ENCODE results near the gene CEP112.

DNA sequence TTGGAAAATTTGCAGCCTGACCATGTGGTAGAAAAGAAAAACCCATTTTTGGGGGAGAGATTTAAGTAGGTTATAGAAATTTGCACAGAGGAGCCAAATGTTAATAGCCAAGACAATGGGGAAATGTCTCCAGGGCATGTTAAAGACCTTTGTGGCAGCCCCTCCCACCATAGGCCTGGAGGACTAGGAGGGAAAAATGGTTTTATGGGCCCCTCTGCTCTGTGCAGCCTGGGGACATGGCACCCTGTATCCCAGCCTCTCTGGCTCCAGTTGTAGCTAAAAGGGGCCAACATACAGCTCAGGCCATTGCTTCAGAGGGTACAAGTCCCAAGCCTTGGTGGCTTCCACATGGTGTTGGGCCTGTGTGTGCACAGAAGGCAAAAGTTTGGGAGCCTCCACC lies 384.6 kb downstream of the CEP112 start:
- TF ChIP-seq EZH2 (IDR thresholded peaks at IDR 0.05) (no peak), POLR2AphosphoS5 (IDR thresholded peaks at IDR 0.05; ENCODE audit: borderline replicate concordance, low read depth, low read length) (no peak), FOXP2 (optimal IDR thresholded peaks at IDR 0.05; ENCODE audit: control extremely low read depth, extremely low read length, insufficient read depth) (no peak)

All from SK-N-MC (cell line).